HG03378 (cell line): ENCODE measurements around the gene MDFIC2.
"Not testable (repeated sequence)": the region's sequence is repeated elsewhere in the genome, so short reads cannot be mapped to it uniquely, and the experiment has no call there.

Experiments
- ATAC-seq: cut with Tn5 transposase; IDR thresholded peaks from one replicate; pipeline ENCODE4 v1.9.1; 2021; ENCODE audit warnings: mild to moderate bottlenecking, moderate library complexity; ENCODE audit not compliant: unreplicated experiment

The MDFIC2 gene

DNA sequence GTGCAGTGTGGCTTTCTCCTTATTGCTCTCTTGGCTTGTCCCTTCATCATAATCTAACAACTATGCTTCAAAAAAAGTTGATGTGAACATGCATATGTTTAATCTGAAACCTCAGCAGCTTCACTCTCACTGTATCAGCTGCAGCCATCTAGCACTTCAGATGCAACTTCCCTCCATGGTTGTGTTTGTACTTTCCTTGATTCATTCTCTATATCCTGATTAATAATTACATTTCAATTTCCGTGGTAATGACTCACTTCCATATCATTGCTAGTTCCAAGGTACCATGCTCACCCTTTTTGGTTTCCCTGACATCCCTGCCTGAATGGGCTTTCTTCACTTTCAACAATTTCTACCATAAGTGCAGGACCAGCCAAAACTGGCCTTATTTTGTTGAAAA is 51.2 kb downstream of the MDFIC2 start:
- no peak for ATAC-seq

DNA sequence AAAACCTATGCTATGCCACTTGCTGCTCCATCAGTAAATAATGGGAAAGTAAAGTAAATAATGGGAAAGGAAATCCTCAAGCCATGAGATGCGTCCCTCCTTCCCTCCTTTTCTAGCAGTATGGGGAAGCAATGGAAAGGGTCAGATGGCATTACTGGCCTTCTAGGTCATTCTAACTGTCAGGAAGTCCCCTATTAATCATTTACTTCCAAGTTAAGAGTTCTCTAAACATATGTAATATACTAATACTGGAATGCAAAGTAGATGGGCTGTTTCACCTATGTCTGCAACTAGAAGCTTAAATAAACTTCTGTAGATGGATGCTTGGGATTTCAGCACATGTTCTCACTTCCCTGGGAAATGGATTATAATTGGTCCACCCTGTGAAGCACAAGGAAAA is 55.9 kb downstream of the MDFIC2 start:
- no peak for ATAC-seq

DNA sequence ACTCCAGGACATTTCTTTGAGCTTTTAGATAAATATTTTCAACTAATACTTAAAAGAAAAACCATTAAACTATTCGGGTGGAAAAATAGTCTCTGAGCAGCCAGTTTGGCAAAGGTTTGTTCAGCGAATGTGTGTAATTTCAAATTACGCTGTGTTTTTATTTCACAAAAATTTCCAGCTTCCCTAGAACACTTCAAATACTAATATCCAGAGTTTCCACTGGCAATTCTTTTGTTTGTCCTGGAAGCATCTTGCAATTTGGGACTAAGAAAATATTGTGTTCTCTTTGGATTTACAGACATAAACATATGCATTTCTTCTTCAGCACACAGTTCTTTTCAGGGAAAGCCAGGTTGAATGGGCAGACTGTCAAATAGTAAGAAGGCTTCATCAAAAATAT is 61.9 kb downstream of the MDFIC2 start:
- no peak for ATAC-seq

DNA sequence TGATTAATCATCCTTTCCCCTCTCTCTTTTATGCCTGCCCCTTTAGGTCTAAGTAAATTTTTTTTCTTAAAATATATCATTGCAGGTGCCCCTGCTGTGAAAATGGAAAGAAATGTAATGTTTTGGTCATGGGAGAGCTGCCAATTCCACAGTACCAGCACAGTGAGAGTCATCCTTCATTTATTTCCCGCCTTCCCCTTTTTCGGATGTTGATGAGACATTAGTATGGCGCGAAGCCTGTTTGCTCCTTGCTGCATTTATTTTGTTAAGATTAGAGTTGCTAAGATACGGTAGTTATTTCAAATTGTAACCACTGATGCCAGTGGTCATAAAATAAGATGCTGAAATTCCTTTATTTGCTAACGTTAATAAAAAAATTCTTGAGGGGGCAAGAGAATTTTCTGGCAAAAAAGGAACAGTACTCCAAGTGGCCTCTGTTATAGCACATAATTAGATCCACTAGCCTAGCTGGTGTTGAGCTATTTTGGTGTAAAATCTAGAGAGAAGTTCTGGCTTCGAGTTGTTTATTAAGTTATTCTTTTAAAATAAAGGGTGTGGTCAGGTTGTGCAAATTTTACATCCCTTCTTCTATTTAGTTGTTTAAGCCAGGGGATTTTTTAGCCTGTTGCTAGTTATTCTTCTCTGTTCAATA is 62.8 kb downstream of the MDFIC2 start:
- no peak for ATAC-seq

DNA sequence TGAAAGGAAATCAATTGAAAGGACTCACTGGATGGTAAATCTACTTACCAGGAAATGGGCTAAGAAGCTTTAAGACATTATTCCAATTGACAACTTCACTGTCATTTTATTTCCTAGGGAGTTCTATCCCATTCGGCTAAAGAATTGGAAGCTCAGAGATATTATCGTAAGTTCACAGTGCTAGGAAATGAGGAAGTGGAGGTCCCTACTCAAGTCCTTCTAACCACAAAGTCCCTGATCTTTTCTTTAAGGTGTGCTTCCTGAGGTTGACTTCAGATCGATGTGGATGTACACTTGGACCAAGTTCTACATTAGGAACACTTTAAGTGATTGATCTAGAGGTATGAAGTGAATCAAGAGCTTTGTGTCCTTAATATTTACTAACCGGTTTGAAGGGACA is 63.6 kb downstream of the MDFIC2 start:
- no peak for ATAC-seq

DNA sequence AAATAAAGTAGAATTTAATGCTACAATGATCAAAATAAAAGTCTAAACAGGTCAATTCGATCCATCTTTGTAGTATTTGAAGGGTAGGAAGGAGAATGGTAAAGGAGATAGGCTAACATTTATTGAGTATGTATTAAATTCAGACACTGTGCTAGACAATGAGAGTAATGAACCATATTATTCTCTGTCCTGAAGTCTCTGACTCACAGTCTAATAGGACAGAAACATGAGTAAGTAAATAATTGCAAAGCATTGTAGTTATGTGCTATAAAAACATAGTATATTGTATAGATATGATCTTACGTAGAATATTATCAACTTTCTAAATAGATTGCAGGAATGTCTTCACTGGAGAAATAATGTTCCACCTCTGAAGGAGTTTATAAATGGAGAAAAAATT is 64.5 kb downstream of the MDFIC2 start:
- ATAC-seq = no peak

DNA sequence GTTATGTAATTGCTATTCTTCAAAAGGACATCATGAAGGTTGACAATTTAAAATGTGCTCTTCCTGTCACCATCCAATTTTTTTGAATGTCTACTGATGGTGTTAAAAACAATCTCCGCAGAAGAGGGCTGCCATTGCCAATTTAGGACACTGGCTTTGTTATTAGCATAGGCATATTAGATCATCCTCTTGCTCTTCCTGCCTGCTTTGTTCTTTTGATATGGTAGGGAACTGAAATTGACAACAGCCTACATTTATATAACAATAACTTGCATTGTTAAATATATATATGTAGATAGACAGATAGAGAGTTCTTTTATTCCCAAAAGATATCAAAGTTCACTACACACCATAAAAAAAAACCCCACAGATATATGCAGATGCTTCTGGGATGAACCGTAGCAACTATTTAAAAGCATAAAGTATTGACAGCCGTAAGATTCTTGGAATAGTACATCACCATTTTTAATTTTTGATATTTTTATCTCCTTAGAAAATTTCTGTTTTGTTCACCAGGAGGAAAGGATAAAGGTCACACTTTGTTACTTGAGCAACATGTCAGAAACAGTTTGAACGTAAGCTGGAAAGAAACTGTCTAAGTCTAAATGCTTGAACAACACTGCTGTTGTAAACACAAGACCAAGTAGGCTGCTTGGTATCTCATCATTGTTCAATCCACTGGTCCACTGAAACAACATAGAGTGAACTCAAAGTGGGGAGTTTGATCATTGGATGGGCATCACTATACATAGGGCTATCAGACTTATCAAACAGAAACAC is 66.5 kb downstream of the MDFIC2 start:
- ATAC-seq = no peak

DNA sequence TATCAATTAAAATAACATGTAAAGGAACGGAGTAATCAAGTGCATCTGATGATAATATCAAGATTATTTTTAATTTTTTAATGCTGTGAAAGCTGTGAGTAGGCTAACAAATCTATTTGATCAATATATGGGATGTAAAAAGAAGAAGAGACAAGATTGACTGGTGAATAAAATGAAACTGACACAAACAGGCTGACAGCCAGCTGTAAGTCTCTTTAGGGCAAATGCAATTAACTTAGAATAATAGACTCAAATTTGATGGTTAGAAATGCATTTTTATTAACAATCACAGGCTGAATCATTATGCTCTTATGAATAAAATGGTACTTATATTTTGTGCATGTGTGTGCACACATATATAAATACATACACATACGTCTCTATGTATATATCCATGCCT is 68.0 kb downstream of the MDFIC2 start:
- ATAC-seq = no peak

DNA sequence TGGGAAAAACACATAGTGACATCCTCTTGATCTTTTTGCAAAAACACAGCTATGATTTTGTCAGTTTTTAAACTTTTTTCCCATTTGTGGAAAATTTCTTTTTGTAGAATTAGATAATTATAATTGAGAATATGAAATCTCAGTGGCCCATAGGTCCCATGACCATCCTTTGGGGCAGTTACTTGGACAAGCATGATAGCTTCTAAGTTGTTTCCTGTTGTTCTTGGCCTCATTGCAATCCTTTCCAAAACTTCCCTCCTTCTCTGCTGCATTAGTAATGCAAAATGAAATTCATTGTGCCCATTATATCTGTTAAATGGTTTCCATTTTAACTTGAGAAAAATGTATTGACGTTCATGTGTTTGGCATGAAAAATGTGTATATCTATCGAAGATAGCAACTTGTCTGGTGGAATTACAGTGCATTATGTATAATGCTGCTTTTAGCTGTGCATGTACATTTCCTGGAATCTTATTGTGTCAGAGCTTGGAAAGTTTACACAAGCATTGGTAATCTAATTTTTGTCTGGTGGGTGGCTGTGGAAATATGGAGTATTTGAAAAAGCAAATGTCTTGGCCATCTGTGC is 70.0 kb downstream of the MDFIC2 start:
- ATAC-seq = no peak

DNA sequence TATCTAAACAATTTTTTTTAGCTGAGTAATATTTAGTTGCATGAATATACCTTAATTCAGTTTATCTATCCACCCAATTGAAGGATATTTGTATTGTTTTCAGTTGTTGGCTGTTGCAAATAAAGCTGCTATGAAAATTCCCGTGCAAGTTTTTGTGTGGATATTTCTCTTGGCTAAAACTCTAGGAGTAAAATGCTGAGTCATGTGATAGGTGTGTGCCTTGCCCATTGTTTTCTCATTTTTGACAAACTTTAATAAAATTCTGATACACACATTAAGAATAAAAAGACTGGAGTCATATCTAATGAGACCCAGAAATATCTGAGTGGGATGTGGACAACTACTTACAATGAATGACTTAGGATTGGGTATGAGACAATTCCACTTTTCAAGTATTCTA is 78.6 kb downstream of the MDFIC2 start:
- no peak for ATAC-seq

DNA sequence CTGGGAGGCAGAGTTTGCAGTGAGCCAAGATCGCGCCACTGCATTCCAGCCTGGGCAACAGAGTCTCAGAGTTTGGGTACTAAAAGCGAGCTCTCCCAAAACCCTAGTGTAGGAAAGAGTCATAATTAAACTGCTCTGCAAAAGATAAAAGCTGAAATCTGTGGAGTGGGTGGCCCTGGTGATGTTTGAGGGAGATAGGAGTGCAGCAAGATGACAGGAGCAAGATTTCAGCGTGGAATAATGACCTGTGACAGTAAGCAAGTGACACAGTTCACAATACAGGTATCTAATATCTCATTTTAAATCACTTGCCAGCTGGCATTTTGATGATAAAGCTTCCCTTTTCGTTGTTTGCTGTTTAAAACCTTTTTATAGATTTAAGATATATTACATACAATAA is 79.3 kb downstream of the MDFIC2 start:
- no peak for ATAC-seq

DNA sequence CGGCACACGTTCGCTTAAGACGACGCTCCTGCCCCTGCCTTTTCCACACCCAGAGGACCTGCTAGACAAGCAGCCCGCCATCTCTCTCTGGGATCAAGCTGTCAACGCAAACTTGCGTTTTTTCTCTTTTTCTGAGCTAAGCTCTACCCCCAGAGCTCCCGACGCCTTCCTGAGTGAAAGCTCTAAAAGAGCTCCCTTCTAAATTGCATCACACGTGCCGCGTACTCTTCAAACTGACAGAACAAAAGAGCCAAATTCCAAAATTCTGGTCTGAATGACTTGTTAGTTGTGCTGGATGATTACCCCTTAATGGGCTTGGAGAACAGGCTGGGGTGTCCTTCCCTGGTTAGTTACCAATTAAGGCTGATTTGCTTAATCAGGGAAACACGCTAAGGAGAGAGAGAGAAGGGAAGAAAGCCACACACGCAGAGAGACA is 81.2 kb downstream of the MDFIC2 start:
- no peak for ATAC-seq

DNA sequence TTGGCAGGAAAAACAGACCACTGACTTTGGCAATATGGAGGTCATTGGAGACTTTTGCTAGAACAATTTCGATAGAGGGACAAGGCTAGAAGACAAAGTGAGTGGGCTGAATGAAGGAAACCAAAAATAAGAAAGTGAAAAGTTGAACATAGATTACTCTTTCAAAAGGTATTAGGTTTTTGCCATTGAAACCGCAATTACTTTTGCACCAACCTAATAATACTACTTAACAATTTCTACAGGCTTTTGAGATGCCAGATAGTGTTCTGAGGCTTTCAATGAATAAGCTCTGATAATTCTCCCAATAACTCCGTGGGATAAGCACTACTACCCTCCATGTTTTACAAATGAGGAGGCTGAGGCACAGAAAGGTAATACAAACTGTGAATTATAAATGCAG is 85.0 kb downstream of the MDFIC2 start:
- ATAC-seq = no peak

DNA sequence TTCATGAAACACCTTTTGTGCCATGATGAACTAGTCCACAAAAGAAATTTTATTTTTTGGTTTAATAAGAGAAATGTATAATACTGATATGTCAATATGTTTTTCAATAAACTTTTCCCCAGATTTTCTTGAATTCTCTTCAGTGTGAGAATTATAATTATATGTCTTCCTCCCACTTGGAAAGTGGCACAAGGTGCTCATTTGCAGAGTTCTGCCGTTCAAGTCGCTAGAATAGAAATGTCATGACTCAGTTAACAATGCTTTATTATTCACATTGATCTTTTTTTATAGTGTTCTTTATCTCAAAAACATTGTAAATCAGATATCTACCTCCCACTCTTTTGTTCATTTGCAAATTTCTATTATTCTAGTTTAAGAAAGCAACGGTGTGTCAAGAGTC is 87.3 kb downstream of the MDFIC2 start:
- no peak for ATAC-seq

DNA sequence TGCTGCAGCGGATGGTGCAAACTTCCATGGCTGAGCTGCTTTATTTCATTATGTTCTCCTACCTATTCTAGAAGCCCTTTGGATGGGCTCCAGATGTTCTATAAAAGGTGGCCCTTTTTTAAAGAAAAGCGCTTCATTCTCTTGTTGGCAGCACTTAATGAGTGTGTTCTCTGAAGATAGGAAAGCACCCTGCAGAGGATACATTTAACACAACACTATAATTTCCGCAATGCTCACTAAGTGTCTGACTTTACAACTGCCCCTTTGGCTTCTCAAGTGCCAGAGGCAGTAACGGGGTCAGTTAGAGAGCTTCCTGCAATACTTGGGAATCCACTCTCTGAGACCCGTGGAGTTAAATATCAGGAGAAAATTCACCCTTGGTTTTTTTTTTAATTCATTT is 88.1 kb downstream of the MDFIC2 start:
- no peak for ATAC-seq

DNA sequence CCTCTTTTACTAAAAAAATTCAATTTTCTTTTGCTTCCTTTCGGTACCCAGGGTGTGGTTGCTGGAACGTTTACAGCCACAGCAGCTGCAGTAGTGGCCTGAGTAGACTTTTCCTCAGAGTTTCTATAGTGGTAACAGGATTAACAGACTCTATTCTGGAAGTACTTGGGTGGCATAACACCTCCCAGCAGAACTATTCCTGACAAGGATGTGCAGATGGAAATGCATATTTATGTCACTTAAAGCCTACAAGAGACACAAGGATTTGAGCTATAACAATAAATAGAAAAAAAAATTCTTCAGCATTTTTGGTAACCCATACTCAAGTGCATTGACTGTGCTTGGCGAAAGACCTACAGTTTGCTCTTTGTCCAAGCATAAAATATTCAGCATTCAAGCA is 94.0 kb downstream of the MDFIC2 start:
- ATAC-seq = no peak

DNA sequence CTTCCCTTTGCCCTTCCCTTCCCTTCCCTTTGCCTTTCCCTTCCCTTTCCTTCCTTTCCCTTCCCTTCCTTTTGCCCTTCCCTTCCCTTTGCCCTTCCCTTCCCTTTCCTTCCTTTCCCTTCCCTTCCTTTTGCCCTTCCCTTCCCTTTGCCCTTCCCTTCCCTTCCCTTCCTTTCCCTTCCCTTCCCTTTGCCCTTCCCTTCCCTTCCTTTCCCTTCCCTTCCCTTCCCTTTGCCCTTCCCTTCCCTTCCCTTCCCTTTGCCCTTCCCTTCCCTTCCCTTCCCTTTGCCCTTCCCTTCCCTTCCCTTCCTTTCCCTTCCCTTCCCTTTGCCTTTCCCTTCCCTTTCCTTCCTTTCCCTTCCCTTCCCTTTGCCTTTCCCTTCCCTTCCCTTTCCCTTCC is 101.2 kb downstream of the MDFIC2 start:
- ATAC-seq = not testable (repeated sequence)

DNA sequence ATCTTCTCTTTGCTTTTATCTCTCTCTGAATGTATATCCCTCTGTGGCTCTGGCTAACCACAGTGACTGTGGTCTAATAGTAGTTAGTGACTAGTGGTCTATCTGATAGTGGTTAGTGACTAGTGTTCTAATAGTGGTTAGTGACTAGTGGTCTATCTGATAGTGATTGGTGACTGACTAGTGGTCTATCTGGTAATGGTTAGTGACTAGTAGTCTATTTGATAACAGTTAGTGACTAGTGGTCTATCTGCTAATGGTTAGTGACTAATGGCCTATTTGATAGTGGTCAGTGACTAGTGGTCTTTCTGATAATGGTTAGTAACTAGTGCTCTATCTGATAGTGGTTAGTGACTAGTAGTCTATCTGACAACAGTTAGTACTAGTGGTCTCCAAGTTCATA is 110.5 kb downstream of the MDFIC2 start:
- no peak for ATAC-seq

DNA sequence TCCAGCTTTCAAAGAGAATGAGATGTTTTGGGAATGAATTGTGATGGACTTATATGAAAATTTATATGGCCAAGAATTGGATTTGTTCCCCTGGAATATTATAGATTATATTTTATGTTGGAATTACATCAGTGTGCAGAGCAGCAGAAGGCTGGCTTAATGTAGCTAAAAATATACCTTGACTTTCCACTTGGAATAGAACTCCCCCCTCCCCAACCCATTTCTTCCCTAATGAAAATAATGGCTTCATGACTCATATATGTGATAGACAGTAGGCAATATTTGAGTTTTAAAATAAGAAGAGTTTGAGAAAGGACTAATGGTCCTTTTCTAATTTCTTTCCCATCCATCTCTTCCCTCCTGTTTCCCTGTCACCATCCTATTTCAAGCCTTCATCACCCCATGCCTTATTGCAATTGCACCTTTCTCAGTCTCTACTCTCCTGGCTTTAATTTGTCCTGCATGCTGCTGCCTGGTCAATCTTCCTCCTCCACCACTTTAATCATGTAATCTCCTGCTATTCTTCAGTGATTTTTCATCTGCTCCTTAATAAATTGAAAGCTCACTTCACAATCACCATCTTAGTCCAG is 122.5 kb downstream of the MDFIC2 start:
- no peak for ATAC-seq

DNA sequence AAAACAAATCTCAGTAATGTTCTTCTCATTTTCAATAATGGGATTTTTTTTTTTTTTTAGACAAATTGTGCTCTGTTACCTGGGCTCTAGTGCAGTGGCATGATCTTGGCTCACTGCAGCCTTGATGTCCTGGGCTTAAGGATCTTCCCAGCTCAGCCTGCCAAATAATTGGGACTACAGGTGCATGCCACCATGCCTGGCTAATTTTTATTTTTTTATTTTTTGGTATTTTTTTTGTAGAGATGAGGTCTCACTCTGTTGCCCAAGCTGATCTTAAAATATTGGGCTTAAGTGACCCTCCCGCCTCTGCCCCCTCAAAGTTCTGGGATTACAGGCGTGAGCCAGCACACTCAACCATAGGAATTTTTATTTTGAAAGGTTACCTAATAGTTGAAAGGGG is 126.2 kb downstream of the MDFIC2 start:
- ATAC-seq = no peak

DNA sequence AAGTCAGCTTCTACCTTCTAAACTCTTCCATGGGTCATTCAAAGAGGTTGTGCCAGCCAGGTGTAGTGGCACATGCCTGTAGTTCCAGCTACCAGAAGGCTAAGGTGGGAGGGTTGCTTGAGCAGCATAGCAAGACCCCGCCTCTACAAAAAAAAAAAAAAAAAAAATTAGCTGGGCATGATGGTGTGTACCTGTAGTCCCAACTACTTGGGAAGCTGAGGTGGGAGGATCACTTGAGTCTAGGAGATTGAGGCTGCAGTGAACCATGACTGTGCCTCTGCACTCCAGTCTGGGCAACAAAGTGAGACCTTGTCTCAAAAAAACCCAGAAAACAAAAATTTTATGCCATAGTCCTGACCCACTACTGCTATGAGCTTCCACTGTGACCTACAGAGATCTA is 126.8 kb downstream of the MDFIC2 start:
- ATAC-seq = no peak
